Activated T-cell treated with anti-CD3 and anti-CD28 coated beads for 1 hour (primary cell): ENCODE data around the gene SEMA3E.
"Not testable (repeated sequence)": the region's sequence is repeated elsewhere in the genome, so short reads cannot be mapped to it uniquely, and the experiment has no call there.

ENCODE experiments used
- DNase-seq: peaks from one replicate; pipeline ENCODE4 v3.0.0-alpha.2; 2020; ENCODE audit warnings: low read depth

Gene SEMA3E

DNA sequence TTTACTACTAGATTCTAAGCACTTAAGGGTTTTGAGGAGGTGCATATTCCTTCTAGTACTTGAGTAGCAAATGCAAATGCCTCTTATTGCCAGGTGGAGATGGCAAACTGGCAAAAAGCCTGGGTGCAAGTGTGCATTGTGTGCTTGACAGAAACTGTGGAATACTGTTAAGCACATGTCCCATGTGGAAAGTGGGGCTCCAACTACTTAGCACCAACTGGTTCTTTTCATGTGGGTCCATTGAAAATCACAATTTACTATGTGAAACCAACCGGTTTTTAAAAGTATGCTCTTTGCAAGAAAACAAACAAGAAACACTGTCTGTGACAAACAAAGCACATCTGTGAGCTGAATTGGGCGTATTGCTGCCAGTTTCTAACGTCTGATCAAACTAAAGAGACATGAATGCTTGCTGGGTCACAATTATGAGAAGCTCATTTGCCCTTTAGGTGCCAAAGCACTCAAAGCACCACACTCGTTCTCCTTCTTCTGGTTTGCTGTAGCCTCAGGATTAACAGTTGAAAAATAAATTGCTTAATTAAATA is 197.4 kb downstream of the SEMA3E start:
- no peak for DNase-seq

GRCh38 chr7:83449781-83450180 is 199.2 kb downstream of the SEMA3E start:
- no peak for DNase-seq

DNA sequence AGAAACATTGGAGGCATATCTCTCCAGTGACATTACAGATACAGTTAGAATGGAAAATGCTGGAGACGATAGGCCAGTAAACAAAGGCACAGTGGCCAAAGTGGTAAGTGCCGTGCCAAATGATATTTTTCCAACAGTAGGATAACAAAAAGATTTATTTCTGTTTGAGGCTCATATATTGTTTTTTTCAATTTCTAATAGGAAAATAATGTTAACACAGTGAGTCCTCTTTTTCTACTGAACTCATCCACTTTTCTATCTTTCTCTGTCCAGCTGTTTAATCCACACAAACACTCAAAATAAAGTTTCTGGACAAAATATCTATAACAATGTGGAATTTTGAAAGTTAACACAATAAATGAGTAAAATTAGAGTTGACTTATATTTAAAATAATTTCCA is 201.3 kb downstream of the SEMA3E start:
- no peak for DNase-seq

- no peak for DNase-seq
Measured at GRCh38 chr7:83446102-83446669, 202.8 kb downstream of the SEMA3E start.

- no peak for DNase-seq
Measured at GRCh38 chr7:83442911-83443310, 206.0 kb downstream of the SEMA3E start.

DNA sequence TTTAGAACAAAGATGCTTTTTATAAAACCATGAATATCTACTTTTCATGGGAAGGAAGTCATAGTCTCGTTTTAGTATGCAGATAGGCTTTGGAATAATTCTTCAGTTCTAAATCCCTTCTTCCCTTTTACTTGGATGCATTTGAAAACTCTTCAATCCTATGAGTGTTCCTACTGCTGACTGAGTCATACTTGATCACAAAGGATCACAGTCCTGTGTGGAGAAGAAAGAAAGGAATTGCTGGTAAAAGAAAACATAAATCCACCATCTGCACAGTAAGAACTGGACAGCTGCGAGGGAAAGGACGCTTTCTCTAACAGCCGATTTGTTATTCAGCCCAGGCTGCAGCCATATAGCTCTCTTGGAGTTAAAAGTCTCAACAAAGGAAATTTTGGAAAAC is 209.9 kb downstream of the SEMA3E start:
- DNase-seq, result no peak

- not testable (repeated sequence) for DNase-seq
Measured at GRCh38 chr7:83430289-83430688, 218.7 kb downstream of the SEMA3E start.

DNA sequence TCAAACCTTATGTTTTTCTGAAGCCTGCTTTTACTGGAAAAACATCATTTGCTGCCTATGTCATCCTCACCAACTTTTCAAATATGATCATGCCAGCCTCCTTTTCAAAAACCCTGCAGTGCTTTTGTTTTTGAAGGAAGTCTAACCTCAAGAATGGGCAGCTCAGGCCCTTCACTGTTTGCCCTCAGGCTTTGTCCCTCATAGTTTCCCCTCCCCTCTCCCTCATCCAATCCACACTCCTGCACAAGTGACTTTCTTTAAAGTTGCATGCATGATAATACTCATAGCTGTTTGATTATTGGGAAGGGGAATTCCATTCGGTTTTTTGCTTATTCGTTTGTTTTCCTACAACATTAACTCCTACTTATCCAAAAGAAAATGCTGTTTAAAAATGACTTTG is 219.4 kb downstream of the SEMA3E start:
- DNase-seq, result no peak

GRCh38 chr7:83427884-83428283 is 221.1 kb downstream of the SEMA3E start:
- no peak for DNase-seq

- no peak for DNase-seq
Measured at GRCh38 chr7:83426325-83426724, 222.6 kb downstream of the SEMA3E start.

DNA sequence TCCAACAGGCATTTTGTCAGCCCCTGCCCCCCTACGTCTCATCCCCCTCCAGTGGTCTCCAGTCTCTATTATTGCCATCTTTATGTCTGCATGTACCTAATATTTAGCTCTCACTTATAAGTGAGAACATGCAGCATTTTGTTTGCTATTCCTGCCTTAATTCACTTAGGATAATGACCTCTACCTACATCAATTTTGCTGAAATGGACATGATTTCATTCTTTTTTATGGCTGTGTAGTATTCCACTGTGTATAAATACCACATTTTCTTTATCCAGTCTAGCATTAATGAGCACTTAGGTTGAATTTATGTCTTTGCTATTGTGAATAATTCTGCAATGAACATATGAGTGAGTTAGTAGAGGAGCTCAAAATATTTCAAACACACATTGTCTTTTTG is 229.9 kb downstream of the SEMA3E start:
- no peak for DNase-seq

GRCh38 chr7:83415840-83416239 is 233.1 kb downstream of the SEMA3E start:
- DNase-seq, result no peak

DNA sequence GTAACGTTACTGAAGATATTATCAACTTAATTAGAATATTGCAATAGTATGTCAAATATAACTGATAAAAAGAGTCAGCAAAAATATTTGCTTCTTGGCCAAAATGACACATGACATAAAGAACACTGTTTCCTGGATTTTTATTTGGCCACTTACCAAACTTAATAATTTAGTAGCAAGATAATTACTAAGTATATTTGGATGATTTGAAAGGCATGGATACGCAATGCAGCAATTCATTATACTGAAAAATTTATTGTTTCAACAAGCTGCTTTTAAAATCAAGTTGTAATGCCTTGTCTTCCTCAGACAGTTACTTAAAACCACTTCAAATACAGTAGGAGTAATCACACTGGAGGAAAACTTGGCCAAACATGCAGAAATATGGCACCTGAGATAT is 234.0 kb downstream of the SEMA3E start:
- no peak for DNase-seq

GRCh38 chr7:83413831-83414230 is 235.1 kb downstream of the SEMA3E start:
- no peak for DNase-seq

GRCh38 chr7:83413424-83413823 is 235.5 kb downstream of the SEMA3E start:
- DNase-seq, result no peak

- no peak for DNase-seq
Measured at GRCh38 chr7:83410989-83411591, 237.8 kb downstream of the SEMA3E start.

GRCh38 chr7:83394776-83395175 is 254.2 kb downstream of the SEMA3E start:
- DNase-seq, result no peak

- DNase-seq, result no peak
Measured at GRCh38 chr7:83388436-83388835, 260.5 kb downstream of the SEMA3E start.

GRCh38 chr7:83366629-83367028 is 282.3 kb downstream of the SEMA3E start:
- no peak for DNase-seq

DNA sequence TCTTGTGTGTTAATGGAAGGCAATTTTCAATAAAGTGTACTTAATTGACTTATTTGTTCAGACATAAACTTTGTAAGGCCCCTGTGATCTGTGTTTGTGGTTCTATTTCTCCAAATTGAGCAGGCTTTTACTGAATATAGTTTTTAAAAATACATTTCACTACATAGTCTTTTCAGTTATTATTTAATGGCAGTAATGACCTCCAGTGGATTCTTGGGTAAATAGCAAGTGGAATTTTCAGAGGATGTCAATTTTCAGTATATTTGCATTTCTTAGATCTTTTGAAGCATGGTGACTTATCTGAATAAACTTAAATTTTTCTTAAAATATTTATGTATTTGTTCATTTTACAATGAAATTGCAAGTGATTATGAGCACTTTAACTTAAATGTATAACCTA is 283.2 kb downstream of the SEMA3E start:
- DNase-seq, result no peak

DNA sequence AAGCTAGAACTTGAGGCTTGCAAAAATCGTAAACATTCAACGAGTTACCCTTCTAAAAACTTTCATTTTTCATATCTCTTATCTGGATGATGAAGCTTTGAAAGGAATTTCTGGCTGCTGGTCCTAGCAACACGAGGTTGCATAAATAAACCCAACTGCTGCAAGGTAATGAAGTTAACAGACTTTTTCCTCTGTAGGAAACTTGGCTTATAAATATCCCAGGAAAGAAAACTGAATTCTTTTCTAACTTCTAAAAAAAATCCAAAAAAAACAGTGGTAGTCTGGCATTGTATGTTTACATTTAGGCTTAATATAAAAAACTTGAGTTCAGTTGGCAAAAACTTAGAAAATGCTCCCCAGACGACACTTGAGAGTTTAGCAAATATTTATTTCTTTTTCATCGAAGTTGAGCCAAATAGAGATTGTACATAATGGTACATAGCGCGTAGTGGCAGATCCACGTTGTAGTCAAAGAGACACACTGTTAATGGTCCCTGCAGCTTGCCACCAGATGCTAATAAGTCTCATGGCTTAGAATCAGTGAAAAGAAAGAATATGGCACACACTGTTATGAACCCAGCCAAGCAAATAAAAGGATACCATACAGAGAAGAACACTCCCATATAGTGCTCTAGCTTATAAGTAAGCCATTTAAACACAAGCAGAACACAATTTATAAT is 285.9 kb downstream of the SEMA3E start:
- DNase-seq, result no peak

DNA sequence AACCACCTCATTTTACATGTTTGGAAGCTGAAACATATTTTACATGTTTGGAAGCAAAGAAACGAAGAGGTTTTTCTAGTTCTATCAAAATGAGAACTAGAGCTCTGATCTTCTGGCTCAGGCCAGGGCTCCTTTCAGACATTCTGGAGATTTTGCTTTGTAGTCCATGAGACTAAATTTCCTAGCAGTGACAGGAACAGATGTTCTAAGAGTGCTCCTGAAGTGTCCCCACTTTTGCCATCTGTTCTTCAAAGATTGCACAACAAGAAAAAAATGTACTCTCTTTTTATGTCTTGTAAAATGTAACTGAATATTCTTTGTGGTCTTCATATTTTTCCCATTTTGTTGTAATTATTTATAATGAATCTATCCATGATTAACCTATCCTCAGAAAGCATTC is 289.8 kb downstream of the SEMA3E start:
- no peak for DNase-seq

DNA sequence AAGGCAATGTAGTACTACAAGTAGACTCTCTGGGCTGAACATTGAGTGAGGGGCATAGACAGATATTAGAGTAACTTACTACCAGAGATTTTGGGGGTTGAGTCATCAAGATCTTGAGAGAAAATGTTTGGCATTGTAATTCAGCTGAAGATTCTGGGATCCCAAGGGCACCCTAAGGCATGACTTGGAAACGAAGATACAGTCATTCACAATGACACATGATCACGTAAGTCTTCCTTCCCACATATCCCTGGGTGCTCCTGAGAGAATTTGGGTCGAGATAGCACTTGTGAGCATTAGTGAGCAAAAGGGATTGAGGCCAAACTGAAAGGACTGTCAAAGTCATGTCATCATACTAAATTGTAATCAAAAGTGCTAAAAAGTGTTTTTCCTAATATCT is 293.8 kb downstream of the SEMA3E start:
- DNase-seq, result no peak
